ENCODE results near the gene STON1. TPM values are rescaled to one million over a fixed set of nuclear protein-coding genes. Genes with fewer than 3 reads are reported as not detected.
"Not testable (repeated sequence)": the region's sequence is repeated elsewhere in the genome, so short reads cannot be mapped to it uniquely, and the experiment has no call there.

STON1 gene
- total RNA-seq, 1 donor from 2014 or later, result 1.2 TPM

GRCh38 chr2:48572816-48573215, 42.9 kb downstream of the STON1 start:
- DNase-seq (ENCODE audit: low read depth in 2 of 2), result peak in 1 of 2 donors; percentile 11

- no peak for DNase-seq (ENCODE audit: low read depth in 2 of 2)
These were observed 44.7 kb downstream of the STON1 start for GRCh38 chr2:48574353-48575287.

DNA sequence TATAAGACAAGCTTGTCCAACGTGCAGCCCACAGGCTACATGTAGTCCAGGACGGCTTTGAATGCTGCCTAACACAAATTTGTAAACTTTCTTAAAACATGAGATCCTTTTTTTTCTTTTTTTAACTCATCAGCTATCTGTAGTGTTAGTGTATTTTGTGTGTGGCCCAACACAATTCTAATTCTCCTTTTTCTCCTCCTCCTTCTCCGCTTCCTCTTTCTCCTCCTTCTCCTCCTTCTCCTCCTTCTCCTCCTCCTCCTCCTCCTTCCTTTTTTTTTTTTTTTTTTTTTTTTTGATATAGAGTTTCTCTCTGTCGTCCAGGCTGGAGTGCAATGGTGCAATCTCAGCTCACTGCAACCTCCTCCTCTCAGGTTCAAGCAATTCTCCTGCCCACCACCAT, 48.4 kb downstream of the STON1 start:
- DNase-seq (ENCODE audit: low read depth in 2 of 2), result no peak

DNA sequence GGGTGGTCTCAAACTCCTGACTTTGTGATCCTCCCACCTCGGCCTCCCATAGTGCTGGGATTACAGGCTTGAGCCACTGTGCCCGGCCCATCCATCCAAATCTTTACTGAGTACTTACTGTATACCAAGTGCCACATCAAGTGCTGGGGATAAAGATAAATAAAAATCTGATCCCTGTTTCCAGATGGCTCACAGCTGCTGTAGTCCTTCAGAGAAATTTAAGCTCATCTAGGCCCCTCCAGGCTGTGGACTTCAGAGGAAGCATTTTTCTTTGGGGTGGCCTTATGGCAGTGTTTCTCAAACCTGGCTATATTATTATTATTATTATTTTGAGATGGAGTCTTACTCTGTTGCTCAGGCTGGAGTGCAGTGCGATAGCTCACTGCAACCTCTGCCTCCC, 54.0 kb downstream of the STON1 start:
- DNase-seq (ENCODE audit: low read depth in 2 of 2), result no peak

DNA sequence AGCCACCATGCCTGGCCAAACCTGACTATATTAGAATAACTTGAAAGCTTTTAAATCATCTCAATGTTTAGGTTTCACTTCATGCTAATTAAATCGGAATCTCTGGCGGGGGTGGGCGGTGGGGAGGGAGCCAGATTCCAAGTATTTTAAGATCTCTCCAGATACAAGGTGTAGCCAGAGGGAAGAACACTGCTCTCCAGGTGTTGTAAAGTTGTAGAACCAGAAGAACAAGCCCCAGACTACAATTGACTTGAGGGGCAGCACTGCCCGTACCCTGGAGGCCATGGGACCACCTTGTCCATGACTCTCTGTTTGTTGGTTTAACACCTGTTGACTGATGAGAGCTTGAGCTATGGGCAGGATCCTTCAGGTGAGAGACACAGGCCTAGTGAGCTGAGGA, 54.6 kb downstream of the STON1 start:
- DNase-seq (ENCODE audit: low read depth in 2 of 2), result no peak

DNA sequence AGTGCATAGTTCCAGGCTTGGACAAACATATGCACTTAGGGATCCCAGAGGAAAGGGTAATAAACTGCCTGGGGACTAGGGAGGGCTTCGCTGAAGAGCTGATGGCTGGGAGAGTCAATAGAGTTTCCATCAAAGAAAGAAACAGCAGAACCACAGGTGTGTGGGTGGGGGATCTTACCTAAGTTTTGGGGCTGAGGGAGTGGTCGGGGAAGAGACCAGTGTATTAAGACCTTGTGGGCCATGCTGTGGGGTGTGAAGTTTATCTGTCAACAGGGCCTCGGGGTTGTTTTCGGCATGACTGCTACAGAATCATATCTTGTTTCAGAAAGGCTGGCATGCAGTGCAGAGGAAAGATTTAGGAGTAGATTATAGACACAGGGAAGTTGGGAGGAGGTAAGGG, 56.5 kb downstream of the STON1 start:
- no peak for DNase-seq (ENCODE audit: low read depth in 2 of 2)

- DNase-seq (ENCODE audit: low read depth in 2 of 2), result no peak
These were observed 57.6 kb downstream of the STON1 start for GRCh38 chr2:48587560-48587959.

DNA sequence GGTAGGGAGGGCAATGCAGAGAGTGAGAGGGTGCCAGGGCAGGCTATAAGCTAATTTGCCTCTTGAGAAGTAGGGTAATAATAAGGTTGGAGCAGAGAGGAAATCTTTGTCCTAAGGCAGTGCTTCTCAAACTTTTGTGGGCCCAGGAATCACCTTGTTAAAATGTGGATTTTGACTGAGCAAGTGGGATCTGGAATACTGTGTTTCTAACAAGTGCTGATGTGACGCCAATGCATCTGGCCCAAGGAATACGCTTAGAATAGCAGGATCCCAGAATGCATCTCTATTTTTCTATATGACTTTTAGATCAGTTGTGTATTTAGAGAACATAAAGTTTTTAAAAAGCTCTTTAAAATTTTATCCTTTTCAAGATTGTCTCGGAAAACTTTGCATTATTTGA, 58.0 kb downstream of the STON1 start:
- DNase-seq (ENCODE audit: low read depth in 2 of 2), result no peak

- no peak for DNase-seq (ENCODE audit: low read depth in 2 of 2)
These were observed 58.8 kb downstream of the STON1 start for GRCh38 chr2:48588745-48589144.

DNA sequence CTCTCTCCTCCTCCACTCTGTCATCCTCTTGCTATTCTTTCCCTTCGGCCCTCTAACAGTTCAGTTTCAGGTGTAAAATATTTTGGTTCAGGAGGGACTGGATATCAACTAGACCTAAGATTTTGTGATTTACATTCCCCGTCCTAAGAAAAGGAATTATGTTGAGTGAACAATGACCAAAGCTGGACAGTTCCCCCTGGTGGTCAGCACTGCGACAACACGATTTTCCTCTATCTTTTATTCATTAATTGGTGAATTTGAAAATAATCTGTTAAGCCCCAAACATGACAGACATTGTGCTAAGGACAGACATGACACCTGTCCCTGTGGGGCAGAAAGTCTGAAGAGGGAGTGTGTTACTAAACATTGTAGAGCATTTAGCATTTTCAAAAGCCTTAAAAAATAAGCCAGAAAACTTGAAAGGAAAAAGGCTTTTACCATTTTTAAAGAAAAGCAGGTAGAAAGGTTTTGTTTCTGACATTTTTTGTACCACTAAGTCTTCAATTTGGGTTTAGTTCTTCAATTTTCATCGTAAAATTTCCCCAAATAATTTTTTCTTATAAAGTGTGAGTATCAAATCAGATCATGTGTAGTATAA, 59.3 kb downstream of the STON1 start:
- DNase-seq (ENCODE audit: low read depth in 2 of 2), result peak; percentile 57 to 67

- DNase-seq (ENCODE audit: low read depth in 2 of 2), result no peak
These were observed 60.1 kb downstream of the STON1 start for GRCh38 chr2:48590017-48590416.

DNA sequence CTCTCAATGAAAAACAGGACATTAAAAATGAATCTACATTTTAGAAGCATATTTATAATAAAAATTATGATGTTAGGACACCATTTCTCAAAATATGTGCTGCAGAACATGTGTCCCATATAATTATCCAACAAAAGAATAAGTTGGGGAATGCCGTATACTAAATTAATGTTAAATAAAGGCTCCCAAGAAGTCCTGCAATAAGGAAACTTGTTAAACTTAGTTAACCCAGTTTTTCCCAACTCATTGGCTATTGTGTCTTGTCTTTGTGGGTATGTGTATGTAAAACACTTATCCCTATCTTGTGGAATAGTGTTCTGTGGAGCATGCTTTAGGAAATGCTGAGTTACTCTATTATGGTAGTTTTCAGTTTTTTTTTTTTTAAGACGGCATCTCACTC, 62.1 kb downstream of the STON1 start:
- DNase-seq (ENCODE audit: low read depth in 2 of 2), result no peak

DNA sequence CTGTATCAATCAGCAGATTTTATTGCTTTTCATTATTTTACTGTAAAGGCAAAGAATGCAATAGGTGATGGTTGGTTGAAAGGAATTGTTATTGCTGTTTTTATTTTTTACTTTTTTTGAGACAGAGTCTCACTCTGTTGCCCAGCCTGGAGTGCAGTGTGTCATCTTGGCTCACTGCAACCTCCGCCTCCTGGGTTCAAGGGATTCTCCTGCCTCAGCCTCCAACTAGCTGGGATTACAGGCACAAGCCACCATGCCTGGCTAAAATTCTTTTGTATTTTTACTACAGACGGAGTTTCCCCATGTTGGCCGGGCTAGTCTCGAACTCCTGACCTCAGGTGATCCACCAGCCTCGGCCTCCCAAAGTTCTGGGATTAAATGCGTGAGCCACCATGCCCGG, 66.8 kb downstream of the STON1 start:
- DNase-seq (ENCODE audit: low read depth in 2 of 2), result not testable (repeated sequence)

DNA sequence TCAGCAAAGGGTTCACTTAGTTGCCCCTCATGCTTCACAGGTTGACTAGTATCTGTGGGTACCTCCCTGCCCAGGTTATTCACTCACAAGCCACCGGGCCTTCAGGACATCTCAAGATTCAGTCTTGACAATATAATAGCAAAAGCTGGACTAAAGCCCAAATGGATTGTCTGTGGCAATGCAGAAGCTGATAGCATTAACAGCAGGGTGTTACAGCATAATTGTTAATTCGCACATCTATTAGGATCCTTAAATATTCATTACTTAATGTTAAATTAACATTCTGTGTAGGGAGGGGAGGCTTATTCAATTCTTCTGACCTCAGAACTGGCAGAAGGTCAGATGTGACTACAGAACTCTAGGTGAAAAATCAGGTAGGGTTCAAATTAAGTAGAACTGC, 67.5 kb downstream of the STON1 start:
- DNase-seq (ENCODE audit: low read depth in 2 of 2), result no peak

DNA sequence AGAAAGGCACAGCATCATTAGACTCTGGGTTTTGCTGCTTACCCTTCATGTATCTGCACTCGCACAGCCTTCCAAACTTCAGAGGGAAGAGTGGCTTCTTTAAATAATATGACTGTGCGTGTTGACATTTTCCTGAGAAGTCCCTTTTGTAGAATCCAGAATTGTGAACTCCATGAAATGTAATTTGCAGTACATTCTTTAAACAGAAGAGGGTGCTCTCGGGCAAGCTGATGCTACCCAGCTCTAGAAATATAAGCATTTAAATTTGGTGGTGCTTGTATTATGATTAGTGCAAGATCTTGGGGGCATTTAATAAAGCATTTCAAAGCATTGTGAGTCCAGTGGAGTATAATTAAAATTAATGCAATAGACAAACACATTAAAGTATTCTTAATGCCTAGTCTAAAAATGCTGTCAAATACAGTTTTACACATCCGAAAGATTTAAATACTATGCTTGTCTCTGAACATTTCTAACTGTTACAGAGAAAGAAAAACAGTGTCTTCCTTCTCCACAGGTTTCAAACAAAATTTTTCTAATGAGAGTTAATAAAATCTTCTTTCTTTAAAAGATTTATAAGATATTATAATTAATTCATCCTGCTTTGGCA, 70.4 kb downstream of the STON1 start:
- peak; percentile 45 to 51 for DNase-seq (ENCODE audit: low read depth in 2 of 2)

GRCh38 chr2:48600917-48601316, 71.0 kb downstream of the STON1 start:
- no peak for DNase-seq (ENCODE audit: low read depth in 2 of 2)

DNA sequence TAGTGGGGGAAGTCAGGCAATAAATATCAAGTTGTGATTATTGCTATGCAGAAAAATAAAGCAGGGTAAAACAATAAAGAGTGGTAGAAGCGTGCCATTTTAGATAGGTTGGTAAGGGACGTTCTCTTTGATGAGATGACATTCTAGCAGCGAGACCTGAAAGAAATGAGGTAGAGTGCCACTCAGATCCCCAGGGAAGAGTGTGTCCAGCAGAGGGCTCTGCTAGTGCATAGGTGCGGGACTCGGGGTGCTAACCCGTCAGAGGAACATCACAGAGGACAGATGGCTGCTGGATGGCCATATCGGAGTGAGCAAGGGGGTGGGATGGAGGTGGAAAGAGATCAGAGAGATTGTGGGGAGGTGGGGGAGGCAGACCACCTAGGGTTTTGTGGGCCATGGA, 71.4 kb downstream of the STON1 start:
- peak in 1 of 2 donors; percentile 49 for DNase-seq (ENCODE audit: low read depth in 2 of 2)

GRCh38 chr2:48605482-48606175, 75.7 kb downstream of the STON1 start:
- DNase-seq (ENCODE audit: low read depth in 2 of 2), result no peak

DNA sequence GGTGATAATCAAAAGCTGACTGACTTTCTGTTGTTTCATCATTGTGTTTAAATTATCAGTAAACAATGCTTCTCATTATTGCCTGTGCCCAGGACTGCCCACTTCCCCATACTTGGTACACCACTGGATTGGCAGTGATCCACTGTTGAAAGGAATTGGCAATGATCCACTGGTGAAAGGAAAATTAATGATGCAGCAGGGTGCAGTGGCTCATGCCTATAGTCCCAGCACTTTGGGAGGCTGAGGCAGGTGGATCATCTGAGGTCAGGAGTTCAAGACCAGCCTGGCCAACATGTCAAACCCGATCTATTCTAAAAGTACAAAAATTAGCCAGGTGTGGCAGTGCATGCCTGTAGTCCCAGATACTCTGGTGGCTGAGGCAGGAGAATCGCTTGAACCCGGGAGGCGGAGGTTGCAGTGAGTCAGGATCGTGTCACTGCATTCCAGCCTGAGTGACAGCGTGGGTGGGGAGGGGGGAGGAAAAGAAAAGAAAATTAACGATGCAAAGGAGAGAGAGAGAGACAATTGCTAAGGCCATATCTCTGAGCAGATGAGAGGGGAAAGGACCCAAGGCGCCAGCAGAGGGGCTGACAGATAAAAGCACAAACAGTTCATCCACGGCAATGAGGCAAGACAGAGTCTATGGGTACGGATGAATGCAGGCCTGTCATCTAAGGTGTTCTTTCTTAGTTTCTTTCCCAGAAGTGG, 77.5 kb downstream of the STON1 start:
- peak in 1 of 2 donors; percentile 17 for DNase-seq (ENCODE audit: low read depth in 2 of 2)

DNA sequence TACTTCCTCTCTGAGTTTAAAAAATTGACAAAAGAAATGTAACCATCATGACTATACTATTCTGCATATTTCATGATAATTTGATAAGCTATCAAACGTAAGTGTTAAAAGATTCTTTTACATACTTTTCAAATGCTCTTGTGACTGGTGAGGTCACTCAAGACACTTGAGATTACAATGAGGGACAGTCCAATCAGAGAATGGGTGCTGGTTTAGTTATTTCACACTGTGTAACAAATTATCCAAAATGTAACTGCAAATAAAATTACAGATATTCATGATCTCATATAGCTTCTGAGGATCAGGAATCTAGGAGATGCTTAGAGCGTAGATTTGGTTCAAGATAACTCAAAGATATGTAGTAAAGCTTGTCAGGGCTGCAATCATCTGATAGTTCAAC, 83.3 kb downstream of the STON1 start:
- no peak for DNase-seq (ENCODE audit: low read depth in 2 of 2)

GRCh38 chr2:48614581-48614980, 84.6 kb downstream of the STON1 start:
- not testable (repeated sequence) for DNase-seq (ENCODE audit: low read depth in 2 of 2)
